Limb (tissue), 2 donors: ENCODE measurements around the gene RCOR1.
"Not testable (repeated sequence)": the region's sequence is repeated elsewhere in the genome, so short reads cannot be mapped to it uniquely, and the experiment has no call there.

ENCODE experiments used
- DNase-seq, 2 donors: peaks; one replicate each; pipeline ENCODE4 v3.0.0-alpha.2; 2016; ENCODE audit errors: extremely low spot score in 2 of 2

Gene RCOR1

GRCh38 chr14:102592763-102593060 lies 263 bp downstream of the RCOR1 start:
- DNase-seq: no peak

GRCh38 chr14:102593061-102593824 lies 794 bp downstream of the RCOR1 start:
- peak in 1 of 2 donors; percentile 69 for DNase-seq

- no peak for DNase-seq
These were observed 1.3 kb downstream of the RCOR1 start for GRCh38 chr14:102593825-102594137.

GRCh38 chr14:102594514-102595175 lies 2.2 kb downstream of the RCOR1 start:
- DNase-seq: no peak

- DNase-seq: no peak
These were observed 9.0 kb downstream of the RCOR1 start for GRCh38 chr14:102601378-102601925.

GRCh38 chr14:102602421-102603292 lies 10.2 kb downstream of the RCOR1 start:
- DNase-seq: no peak

GRCh38 chr14:102603293-102603907 lies 11.0 kb downstream of the RCOR1 start:
- DNase-seq: no peak

GRCh38 chr14:102604183-102604582 lies 11.7 kb downstream of the RCOR1 start:
- DNase-seq: no peak

- DNase-seq: no peak
These were observed 12.6 kb downstream of the RCOR1 start for GRCh38 chr14:102605029-102605428.

GRCh38 chr14:102606296-102606695 lies 13.8 kb downstream of the RCOR1 start:
- DNase-seq: no peak

- DNase-seq: no peak
These were observed 15.6 kb downstream of the RCOR1 start for GRCh38 chr14:102608064-102608446.

- no peak for DNase-seq
These were observed 18.7 kb downstream of the RCOR1 start for GRCh38 chr14:102610968-102611811.

- no peak for DNase-seq
These were observed 23.9 kb downstream of the RCOR1 start for GRCh38 chr14:102616318-102616717.

GRCh38 chr14:102616799-102617198 lies 24.4 kb downstream of the RCOR1 start:
- DNase-seq: no peak

GRCh38 chr14:102619012-102619411 lies 26.6 kb downstream of the RCOR1 start:
- DNase-seq: not testable (repeated sequence)

GRCh38 chr14:102620413-102620812 lies 28.0 kb downstream of the RCOR1 start:
- DNase-seq: no peak

GRCh38 chr14:102622262-102622885 lies 29.9 kb downstream of the RCOR1 start:
- DNase-seq: no peak

GRCh38 chr14:102624666-102625065 lies 32.2 kb downstream of the RCOR1 start:
- no peak for DNase-seq

- no peak for DNase-seq
These were observed 33.3 kb downstream of the RCOR1 start for GRCh38 chr14:102625564-102626296.

- DNase-seq: no peak
These were observed 34.1 kb downstream of the RCOR1 start for GRCh38 chr14:102626530-102626929.
